Measurements from ENCODE around the gene TSTD2. TPM values are rescaled to one million over a fixed set of nuclear protein-coding genes. Genes with fewer than 3 reads are reported as not detected.

The TSTD2 gene
- total RNA-seq, 2 experiments from 2014 or later: 15.3 to 17.4 TPM

- DNase-seq: no peak
- H3K27ac Mint-ChIP-seq: no peak overlapping the region
- peaks cover 11% of the 10 kb centered on the region for H3K4me1 Mint-ChIP-seq
- H3K36me3 Mint-ChIP-seq: no peaks in the 10 kb centered on the region
- H3K4me3 Mint-ChIP-seq: no peak overlapping the region
- peaks cover 32% of the 10 kb centered on the region for H3K27me3 Mint-ChIP-seq
- H3K9me3 Mint-ChIP-seq: no peaks in the 10 kb centered on the region
Observed at GRCh38 chr9:97554566-97555075, 78.5 kb downstream of the TSTD2 start.

- Mint-ChIP-seq H3K27me3 (peaks cover 33% of the 10 kb centered on the region), H3K4me3 (no peak overlapping the region), H3K9me3 (no peaks in the 10 kb centered on the region), H3K4me1 (peaks cover 7% of the 10 kb centered on the region), H3K36me3 (no peaks in the 10 kb centered on the region), H3K27ac (no peak overlapping the region)
- DNase-seq: no peak
Observed at GRCh38 chr9:97553841-97554240, 79.3 kb downstream of the TSTD2 start.

- Mint-ChIP-seq H3K4me1 (peaks cover 2% of the 10 kb centered on the region), H3K27me3 (peaks cover 35% of the 10 kb centered on the region), H3K36me3 (no peaks in the 10 kb centered on the region), H3K27ac (no peak overlapping the region), H3K4me3 (no peak overlapping the region), H3K9me3 (no peaks in the 10 kb centered on the region)
- no peak for DNase-seq
Observed at GRCh38 chr9:97553141-97553540, 80.0 kb downstream of the TSTD2 start.

- H3K4me3 Mint-ChIP-seq: no peak overlapping the region
- DNase-seq: no peak
- H3K36me3 Mint-ChIP-seq: no peaks in the 10 kb centered on the region
- no peaks in the 10 kb centered on the region for H3K4me1 Mint-ChIP-seq
- H3K27ac Mint-ChIP-seq: no peak overlapping the region
- peaks cover 28% of the 10 kb centered on the region for H3K27me3 Mint-ChIP-seq
- H3K9me3 Mint-ChIP-seq: no peaks in the 10 kb centered on the region
Observed at GRCh38 chr9:97551308-97551707, 81.9 kb downstream of the TSTD2 start.

- Mint-ChIP-seq H3K27ac (no peak overlapping the region), H3K36me3 (no peaks in the 10 kb centered on the region), H3K27me3 (peaks cover 21% of the 10 kb centered on the region), H3K9me3 (no peaks in the 10 kb centered on the region), H3K4me1 (no peaks in the 10 kb centered on the region), H3K4me3 (no peak overlapping the region)
- DNase-seq: no peak
Observed at GRCh38 chr9:97550386-97550785, 82.8 kb downstream of the TSTD2 start.

Other genes starting within 250 kb of the TSTD2 start
- gene TDRD7, start 221.3 kb downstream of the TSTD2 start, total RNA-seq: 1 to 10 TPM; 4.1 to 4.5 TPM
- 1 to 10 TPM; 1.2 to 1.5 TPM for gene TMOD1, start 131.7 kb downstream of the TSTD2 start, total RNA-seq
- 10 to 100 TPM; 45.9 to 49.0 TPM for gene NCBP1, start 453 bp upstream of the TSTD2 start, total RNA-seq
- gene XPA, start 64.0 kb upstream of the TSTD2 start, total RNA-seq: 10 to 100 TPM; 12.6 to 14.4 TPM
- not detected for gene FOXE1, start 219.9 kb upstream of the TSTD2 start, total RNA-seq